SK-N-DZ (cell line): ENCODE results near the gene F10.

ENCODE experiments used
- DNase-seq: peaks from one replicate; pipeline ENCODE4 v3.0.0-alpha.2; 2015; ENCODE audit warnings: low spot score

F10 gene

GRCh38 chr13:113129921-113130750 is 7.5 kb downstream of the F10 start:
- no peak for DNase-seq

GRCh38 chr13:113135281-113135760 is 12.7 kb downstream of the F10 start:
- DNase-seq = no peak

GRCh38 chr13:113137691-113138298 is 15.2 kb downstream of the F10 start:
- DNase-seq = no peak

- DNase-seq = no peak
These were observed 16.4 kb downstream of the F10 start for GRCh38 chr13:113138792-113139551.

- no peak for DNase-seq
These were observed 17.0 kb downstream of the F10 start for GRCh38 chr13:113139577-113139976.

- no peak for DNase-seq
These were observed 18.3 kb downstream of the F10 start for GRCh38 chr13:113140677-113141600.

GRCh38 chr13:113141601-113141970 is 19.0 kb downstream of the F10 start:
- no peak for DNase-seq

GRCh38 chr13:113142876-113143275 is 20.3 kb downstream of the F10 start:
- no peak for DNase-seq

GRCh38 chr13:113143466-113144254 is 21.1 kb downstream of the F10 start:
- DNase-seq = no peak

GRCh38 chr13:113144255-113144629 is 21.6 kb downstream of the F10 start:
- DNase-seq = no peak

- DNase-seq = no peak
These were observed 22.9 kb downstream of the F10 start for GRCh38 chr13:113145496-113145895.

- DNase-seq = no peak
These were observed 23.5 kb downstream of the F10 start for GRCh38 chr13:113145911-113146598.

GRCh38 chr13:113146750-113147149 is 24.2 kb downstream of the F10 start:
- no peak for DNase-seq

GRCh38 chr13:113147206-113147605 is 24.6 kb downstream of the F10 start:
- DNase-seq = no peak

GRCh38 chr13:113148407-113148806 is 25.8 kb downstream of the F10 start:
- DNase-seq = no peak

- DNase-seq = no peak
These were observed 26.4 kb downstream of the F10 start for GRCh38 chr13:113148940-113149503.

- DNase-seq = no peak
These were observed 27.3 kb downstream of the F10 start for GRCh38 chr13:113149711-113150549.

- no peak for DNase-seq
These were observed 28.2 kb downstream of the F10 start for GRCh38 chr13:113150550-113151365.
